Myocyte (in vitro differentiated cells): ENCODE data around the gene SPRING1. TPM values are rescaled to one million over a fixed set of nuclear protein-coding genes. Genes with fewer than 3 reads are reported as not detected.
A peak's percentile ranks its signal among the peaks of the same experiment; 100 is the strongest.
"Not testable (repeated sequence)": the region's sequence is repeated elsewhere in the genome, so short reads cannot be mapped to it uniquely, and the experiment has no call there.

ENCODE experiments used
- DNase-seq: peaks from one replicate; pipeline ENCODE4 v3.0.0-alpha.2; 2012; ENCODE audit warnings: low read depth
- polyA plus RNA-seq: library from polyadenylated mRNA; unstranded; fragments of >200 nt; gene quantifications from one replicate; pipeline ENCODE4 v1.2.1, GENCODE V29; 2012; ENCODE audit warnings: missing spikeins
- total RNA-seq: library from RNA; depleted of rRNA; stranded (reverse); fragments of >200 nt; gene quantifications from 2 replicates; pipeline ENCODE4 v1.2.3, GENCODE V29; 2014

The SPRING1 gene, protein sequence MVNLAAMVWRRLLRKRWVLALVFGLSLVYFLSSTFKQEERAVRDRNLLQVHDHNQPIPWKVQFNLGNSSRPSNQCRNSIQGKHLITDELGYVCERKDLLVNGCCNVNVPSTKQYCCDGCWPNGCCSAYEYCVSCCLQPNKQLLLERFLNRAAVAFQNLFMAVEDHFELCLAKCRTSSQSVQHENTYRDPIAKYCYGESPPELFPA
- total RNA-seq, result 19.5 and 20.2 TPM in 2 replicates
- polyA plus RNA-seq, result 17.3 TPM

DNA sequence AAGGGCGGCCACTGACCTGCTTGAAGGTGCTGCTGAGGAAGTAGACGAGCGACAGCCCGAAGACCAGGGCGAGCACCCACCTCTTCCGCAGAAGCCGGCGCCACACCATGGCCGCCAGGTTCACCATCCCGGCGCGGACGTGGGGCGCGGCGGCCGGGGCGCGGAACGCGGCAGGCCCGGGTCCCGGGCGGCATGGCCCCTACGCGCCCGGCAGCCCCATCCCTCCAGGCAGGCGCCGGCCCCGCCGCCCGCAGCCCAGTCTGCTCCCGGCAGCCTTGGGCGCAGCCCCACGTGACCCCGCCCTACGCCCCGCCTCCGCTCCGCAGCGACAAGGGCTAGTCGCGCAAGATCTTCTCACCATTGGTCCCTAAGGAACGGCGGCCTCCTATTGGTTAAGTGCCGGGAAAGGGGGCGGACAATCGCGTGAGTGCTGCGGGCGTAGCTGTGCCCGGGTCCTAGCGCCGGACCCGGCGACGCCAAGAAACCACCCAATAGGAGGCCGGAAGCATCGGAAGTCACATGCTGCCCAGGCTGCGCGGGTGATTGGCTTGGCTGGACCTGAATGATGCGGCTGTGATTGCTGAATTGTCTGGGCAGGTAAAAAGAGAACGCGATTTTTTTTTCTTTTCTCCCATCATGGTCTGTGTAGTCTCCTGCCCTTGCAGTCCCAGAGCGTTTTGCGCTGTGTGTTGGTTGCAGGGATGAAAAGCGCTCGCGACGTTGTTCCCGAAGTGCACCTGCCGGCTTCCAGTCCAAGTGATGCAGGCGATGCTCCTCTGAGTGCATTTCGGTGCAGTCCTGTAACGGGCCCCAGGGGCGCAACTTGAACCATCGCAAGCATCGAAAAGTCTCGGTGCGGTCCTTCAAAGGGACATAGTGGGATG is at the start of gene SPRING1, which contains the start of gene RNFT2:
Gene SPRING1, minus strand, starts transcription at position 296 of the 884 bp plus-strand sequence. Its CDS starts 169 bp downstream, at position 127.
Gene RNFT2, plus strand, starts transcription at position 542 of the 884 bp plus-strand sequence. CDS start 2,183 bp downstream, outside the sequence.
- DNase-seq, result peak; percentile 100

DNA sequence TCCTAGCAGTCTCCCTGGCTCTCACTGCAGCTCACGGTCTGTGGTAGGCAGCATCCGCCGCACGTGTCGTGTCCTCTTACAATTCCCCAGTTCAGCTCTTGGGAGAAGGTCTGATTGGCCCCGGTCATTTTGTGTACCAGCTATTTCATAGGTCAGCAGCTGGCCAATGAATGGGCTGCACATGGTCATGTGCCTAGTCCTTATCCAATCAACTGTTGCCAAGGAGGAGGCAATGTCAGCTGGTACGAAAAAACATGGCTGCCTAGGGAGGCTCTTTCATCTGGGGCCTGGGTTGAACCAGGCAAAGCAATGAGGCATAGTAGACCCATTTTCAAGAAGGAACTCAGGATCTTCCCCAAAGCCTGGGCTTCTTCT is 46.4 kb upstream of the SPRING1 start:
- no peak for DNase-seq

DNA sequence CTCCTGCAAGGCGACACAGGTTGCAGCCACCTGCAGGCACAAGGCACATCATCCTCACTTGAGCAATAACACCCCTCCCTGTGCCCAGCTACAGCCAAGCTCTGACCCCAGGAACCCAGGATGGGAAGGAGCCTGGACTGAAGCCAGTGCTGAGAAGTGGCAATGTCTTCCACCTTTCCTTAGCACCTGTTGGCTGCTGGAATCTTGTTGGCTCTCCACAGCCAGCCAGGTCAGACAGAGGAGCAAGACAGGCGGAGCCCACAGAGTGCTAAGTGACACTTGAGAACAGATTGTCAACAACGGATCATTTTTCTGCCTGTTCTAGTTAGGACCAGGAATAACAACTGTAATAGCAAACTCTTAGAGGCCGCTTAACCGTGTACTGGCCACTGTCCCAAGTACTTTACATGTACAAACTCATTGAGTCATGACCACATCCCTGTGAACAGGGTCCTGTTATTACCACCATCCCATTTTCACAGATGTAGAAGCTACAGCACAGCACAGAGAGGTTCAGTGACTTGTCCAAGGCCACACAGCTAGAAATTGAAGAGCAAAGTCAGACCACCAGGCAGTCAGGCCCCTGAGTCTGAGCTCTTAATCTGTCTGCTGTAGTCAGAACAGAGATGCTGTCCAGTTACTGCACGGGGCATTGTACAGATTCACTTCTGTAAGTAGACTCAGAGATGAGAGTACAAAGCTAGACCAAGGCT is 45.8 kb upstream of the SPRING1 start:
- no peak for DNase-seq

DNA sequence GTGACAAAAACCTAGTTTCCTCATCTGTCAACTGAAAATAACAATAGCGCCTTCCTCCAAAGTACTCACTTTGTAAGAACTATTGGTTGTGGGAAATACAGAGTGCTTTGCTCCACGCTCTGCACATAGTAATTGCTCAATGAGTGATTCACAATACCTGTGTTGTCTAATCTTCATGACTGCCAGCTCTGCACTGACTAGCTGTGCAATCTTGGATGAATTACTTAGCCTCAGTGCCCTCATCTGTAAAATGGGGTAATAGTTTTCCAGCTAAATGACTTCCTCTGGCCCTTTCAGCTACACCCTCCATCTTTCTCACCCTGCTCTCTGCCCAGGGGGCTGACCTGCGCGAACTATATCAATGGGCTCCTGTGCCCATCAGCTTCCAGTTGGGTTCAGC is 43.1 kb upstream of the SPRING1 start:
- no peak for DNase-seq

DNA sequence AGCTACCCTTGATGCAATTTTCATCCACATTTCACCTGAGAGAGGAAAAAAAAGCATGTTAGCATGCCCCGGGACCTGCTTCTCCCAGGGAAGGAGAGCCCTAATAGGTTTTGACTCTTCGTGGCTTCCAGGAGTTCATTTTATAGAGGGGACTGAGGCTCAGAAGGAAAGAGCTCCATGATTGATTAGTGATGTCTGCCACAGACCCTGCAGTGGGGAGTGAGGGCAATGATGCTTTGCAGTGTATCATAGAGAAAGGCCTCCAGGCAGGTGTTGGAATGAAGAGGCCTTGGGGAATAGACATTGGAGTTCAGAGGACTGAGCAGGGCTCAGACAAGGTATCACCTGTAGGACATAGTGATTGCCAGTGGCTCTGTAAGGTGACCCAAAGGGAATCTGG is 41.7 kb upstream of the SPRING1 start:
- DNase-seq, result no peak

DNA sequence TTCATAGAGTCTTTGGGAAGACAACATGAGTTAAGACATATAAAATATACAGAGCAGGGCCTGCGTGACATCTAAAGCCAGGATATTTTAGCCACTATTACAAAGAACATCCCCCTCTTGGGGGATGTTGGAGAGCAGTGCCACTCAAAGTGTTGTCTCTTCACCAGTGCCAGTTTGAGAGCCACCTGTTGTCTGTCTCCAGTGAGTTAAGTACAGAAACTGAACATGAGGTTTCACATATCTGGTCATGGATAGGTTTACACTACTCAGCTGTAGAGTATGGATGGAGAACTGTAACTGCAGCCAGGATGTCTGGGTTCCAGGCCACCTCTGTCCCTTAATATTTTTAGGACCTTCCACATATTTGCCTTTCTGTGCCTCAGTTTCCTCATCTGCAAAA is 39.4 kb upstream of the SPRING1 start:
- no peak for DNase-seq

DNA sequence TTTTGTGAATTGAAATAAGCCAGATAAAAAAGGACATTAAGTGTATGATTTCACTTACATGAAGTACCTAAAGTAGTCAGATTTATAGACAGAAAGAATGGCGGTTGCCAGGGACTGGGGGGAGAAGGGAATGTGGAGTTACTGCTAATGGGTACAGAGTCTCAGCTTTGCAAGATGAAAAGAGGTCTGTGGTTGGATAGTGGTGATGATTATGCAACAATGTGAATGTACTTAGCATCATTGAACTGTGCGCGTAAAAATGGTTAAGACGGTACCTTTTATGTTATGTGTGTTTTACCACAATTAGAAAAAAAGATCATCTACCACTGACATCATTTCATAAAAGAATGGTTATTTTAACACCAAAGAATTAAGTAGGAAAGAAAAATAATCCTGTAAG is 36.2 kb upstream of the SPRING1 start:
- DNase-seq, result no peak

DNA sequence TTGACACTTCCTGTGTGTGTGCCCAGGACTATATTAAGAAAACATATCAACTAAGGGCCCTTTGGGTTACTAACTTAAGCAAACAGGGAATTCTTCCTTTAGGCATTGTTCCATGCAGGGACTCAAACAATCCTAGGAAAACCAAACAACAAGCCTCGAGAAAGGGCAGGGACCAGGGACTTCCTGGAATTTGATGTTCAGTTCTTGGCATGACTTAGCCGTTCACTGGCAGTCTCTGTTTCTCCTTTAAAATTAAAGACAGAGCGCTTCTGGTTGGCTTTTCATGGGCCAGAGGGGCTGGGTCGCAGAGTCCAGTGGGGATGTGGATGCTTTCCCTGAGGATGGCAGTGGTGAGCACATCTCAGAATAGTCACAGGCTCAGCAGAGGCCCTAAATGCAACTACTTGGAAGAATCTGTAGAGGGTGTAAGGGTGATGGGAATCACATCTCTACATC is 35.4 kb upstream of the SPRING1 start:
- no peak for DNase-seq

DNA sequence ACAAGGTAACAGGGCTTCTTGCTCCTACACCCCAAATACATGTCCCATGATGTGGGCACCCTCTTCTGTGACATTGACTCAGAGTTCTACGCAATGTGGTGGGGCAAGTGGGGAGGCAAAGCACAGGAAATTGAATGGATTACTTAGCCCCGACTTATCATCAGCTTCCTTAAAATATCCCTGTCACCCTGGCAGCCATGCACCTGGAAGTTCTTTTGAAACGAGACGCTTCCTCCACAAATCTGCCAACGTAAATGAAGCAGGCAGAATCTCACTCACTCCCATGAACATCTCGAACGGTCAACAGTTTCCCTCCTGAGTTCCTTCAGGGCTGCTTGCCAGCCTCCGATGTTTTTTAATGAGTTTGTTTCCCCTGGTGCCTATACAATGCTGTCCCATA is 33.8 kb upstream of the SPRING1 start:
- no peak for DNase-seq

DNA sequence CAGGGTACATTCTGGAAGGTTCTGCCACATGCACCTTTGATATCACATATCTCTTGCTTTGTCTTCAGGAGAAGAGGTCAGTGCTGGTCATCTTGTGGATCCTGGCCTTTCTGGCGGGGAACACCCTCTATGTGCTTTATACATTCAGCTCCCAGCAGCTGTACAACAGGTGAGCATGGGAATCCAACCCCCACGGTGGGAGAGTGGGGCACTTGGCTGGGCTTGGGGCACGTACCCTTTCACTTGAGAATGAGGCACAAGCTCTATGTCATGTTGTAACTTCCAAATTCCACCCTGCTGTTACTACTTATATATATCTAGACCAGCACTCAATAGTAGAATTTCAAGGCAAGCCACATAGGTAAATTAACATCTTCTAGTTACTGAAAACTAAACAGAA is 28.9 kb upstream of the SPRING1 start:
- DNase-seq, result no peak

DNA sequence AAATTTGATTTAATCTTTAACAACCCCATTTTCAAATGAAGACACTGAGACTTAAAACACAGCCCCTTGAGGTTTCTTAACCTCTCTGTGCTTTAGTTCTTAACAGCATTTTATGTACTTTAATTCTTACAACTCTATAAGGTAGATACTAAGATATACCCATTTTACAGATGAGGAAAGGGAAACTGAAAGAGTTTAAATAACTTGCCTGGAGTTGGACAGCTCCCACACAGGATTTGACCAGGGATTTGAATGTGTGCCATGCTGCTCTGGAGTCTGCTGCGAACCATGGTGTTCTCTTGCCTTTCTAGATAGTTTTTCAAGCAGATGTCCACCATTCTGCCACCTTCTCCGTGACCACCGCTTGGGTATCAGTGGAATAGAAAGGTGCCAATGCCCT is 28.4 kb upstream of the SPRING1 start:
- DNase-seq, result no peak

DNA sequence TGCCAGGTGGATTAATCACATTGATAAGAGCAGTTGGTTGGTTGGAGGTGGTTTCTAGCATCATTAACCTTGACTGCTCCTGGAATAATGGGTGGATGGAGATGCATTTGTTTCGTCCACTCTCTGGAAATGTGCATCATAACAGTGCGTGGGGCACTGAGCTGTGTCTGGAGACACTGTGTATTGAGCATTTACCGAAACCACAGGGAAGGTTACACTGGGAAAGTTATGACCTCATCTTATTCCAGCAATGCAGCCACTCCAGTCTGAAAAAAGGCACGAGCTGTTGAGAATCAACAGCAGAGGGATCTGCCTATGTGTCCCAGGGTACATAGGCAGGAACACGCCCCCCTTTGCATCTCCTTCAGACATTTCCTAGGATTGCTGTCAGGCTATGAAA is 27.4 kb upstream of the SPRING1 start:
- DNase-seq, result no peak

DNA sequence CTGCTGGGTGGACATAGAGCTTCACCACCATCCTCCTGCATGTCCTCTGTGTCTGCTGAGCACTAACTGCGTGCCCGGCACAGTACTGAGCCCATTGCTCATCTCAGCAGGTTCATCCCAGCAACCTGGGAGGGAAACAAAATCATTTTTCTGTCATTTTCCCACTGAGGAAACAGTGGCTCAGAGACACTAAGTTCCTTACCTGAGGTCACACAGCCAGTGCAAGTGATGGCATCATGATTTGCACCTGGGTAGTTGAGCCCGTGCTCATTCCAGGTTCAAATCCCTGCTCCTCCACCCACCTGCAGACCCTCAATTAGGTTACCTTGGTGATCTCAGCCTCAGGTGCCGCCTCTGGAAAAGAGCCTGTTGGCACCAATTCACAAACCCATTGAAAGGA is 23.6 kb upstream of the SPRING1 start:
- no peak for DNase-seq

DNA sequence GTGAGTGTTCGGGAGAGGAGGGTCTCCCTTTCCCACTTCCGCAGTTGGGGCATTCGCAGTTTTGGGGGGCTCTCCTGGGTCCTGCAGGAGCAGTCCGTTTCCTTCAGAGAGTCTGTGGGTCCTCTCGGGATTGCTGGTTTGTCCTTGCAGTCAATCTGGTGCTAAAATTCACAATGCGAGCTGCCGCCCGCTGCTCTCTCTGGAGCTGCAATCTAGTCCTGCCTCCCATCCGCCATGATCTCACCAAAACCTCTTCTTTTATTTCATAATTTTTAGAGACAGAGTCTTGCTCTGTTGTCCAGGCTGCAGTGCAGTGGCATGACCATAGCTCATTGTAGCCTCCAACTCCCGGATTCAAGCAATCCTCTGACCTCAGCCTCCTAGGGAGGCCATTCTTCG is 22.8 kb upstream of the SPRING1 start:
- DNase-seq, result no peak

DNA sequence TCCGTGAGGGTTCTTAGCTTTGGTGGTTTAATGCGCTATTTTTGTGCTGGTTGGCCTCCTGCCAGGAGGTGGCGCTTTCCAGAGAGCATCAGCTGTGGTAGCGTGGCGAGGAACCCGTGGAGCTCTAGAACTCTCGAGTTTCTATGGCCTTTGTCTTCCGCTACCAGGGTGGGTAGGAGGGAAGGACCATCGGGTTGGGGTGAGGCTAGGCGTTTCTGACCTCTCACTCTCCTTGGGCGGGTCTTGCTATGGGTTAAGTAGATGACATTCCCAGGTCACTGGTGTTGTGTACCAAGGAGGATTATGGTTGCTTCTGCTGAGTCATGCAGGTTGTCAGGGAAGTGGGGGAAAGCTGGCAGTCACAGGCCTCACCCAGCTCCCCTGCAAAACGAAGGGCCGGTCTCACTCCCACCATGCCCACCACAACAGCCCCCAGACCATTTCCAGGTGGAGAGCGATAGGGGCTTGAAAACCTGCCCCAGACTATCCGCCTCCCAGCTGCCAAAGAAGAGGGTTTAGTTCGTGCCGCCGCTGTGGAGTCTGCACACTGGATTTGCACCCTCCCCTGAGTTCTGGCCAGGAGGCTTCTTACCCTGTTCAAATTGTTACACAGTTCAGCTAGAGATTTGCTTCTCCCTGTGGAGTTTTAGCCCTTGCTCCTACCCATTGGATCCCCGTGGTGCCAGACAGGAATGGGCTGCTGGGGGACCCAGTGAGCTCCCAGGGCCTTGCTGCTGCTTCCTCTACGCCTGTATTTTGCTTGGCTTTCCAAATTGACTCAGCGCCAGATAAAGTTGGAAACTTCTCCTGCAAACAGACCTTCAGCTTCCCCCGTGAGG is 22.1 kb upstream of the SPRING1 start:
- DNase-seq, result no peak

DNA sequence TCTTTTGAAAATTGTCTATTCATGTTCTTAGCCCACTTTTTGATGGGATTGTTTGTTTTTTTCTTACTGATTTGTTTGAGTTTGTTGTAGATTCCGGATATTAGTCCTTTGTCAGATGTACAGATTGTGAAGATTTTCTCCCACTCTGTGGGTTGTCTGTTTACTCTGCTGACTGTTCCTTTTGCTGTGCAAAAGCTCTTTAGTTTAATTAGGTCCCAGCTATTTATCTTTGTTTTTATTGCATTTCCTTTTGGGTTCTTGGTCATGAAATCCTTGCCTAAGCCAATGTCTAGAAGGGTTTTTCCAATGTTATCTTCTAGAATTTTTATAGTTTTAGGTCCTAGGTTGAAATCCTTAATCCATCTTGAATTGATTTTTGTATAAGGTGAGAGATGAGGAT is 16.9 kb upstream of the SPRING1 start:
- not testable (repeated sequence) for DNase-seq

DNA sequence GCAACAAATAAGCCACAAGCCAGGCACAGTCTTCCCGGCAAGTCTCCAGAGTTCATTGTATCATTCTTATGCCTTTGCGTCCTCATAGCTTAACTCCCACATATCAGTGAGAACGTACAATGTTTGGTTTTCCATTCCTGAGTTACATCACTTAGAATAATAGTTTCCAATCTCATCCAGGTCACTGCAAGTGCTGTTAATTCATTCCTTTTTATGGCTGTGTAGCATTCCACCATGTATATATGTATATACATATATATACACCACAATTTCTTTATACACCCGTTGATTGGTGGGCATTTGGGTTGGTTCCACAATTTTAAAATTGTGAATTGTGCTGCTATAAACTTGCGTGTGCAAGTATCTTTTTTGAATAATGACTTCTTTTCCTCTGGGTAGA is 16.2 kb upstream of the SPRING1 start:
- DNase-seq, result not testable (repeated sequence)

DNA sequence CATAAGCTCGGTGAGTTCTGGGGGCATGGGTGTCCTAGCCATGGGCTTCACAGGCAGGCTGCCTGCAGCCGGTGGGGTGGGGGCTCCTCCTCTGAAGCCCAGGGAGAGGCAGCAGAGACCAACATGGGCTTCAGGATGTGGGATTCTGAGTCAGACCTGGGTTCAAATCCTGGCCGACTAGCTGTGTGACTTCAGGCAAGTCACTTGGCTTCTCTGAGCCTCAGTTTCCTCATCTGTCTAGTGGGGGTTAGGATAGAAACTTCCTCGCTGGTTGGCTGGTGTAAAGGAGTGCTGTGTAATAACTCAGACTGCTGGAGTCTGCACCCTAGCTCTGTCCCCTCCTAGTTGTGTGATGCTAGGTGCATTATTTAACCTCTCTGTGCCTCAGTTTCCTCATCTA is 12.4 kb upstream of the SPRING1 start:
- no peak for DNase-seq

DNA sequence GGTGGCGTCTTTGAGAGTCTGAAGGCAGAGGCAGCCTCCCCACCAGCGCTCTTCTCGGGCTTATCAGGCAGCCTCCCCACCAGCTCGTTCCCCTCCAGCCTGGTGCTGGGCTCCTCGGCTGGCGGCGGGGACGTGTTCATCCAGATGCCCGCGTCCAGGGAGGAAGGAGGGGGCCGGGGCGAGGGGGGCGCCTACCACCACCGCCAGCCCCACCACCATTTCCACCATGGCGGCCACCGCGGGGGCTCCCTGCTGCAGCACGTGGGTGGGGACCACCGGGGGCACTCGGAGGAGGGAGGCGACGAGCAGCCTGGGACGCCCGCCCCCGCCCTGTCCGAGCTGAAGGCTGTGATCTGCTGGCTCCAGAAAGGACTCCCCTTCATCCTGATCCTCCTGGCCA is 12.0 kb upstream of the SPRING1 start:
- DNase-seq, result no peak

DNA sequence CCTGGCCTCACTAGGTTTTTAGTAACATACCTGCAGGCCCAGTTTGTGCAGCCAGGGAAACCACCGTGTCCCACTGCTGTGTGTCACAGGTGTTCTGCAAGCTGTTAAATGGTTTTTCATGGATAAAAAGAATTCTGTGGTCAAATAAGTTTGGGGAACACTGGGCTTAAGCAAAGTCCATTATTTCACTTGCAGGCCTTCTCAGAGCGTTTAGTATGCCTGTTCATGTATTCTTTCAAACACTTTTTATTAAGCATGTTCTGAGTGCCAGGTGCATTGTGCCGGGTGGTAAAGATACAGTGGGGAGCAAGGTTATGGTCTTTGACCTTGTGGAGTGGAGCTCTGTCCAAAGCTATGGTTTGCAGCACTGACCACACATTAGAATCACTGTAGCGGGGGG is 7.7 kb upstream of the SPRING1 start:
- no peak for DNase-seq

DNA sequence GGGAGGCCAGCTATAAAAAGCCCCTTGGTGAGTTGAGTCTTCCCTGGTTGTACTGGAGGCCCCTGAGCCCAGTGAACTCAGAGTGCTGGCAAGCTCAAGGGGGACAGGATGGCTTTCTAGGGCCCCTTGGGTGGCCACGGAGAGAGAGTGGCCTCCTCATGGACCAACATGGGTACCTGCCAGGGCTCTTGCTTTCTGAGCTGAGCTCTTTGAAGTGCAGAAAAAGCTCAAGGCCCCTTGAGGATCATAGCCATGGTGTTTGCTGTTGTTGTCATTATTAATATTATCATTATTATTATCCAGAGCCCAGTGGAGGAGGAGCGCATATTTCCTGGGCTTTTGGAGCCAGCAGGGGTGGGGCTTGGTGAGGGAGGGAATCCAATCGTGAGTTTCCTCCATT is 6.9 kb upstream of the SPRING1 start:
- DNase-seq, result no peak
